Endothelial cell of umbilical vein (primary cell): ENCODE results near the gene HECTD1. TPM values are rescaled to one million over a fixed set of nuclear protein-coding genes. Genes with fewer than 3 reads are reported as not detected.

Experiments used
- BruUV-seq: library from RNA; stranded (reverse); fragments of 400-500 nt; replicated peaks from 2 replicates; lab custom pipeline; 2021; lab: Mats Ljungman, UMichigan
- CTCF ChIA-PET: fragments of 300-600, 350-600 bp; sonication (Branson Sonifier 250); formaldehyde crosslinking; loops from one replicate; lab custom pipeline; 2021; ENCODE audit warnings: antibody characterized with exemption, inconsistent platforms; lab: Charles Lee
- POLR2A ChIA-PET: fragments of 300-600, 350-600 bp; sonication (Branson Sonifier 250); formaldehyde crosslinking; loops from one replicate; lab custom pipeline; 2021; ENCODE audit warnings: antibody characterized with exemption, inconsistent platforms; lab: Charles Lee
- DNase-seq: peaks from one replicate; pipeline ENCODE4 v3.0.0-alpha.2; 2011; ENCODE audit warnings: low read depth, low spot score
- FAIRE-seq: peaks from 2 replicates; lab custom pipeline; 2011; peaks lifted over from hg19 to GRCh38; lab: Jason Lieb, UNC
- H2AFZ ChIP-seq: 2 replicates; pipeline ENCODE4 v1.6.0; 2012; ENCODE audit warnings: low read depth, low read length, control low read depth, inconsistent platforms
- H3K27ac ChIP-seq: 2 replicates; pipeline ENCODE4 v1.5.1; 2011; ENCODE audit warnings: low read depth, mild to moderate bottlenecking, control low read depth, low read length, moderate library complexity; ENCODE audit not compliant: insufficient read depth
- H3K27me3 ChIP-seq, 2 experiments: 2 replicates each; pipeline versions ENCODE4 v1.6.0 to v1.6.1; 2011; ENCODE audit warnings: low read length in 2 of 2, mixed read lengths in 1 of 2; ENCODE audit not compliant: control insufficient read depth in 2 of 2, insufficient read depth in 2 of 2
- H3K36me3 ChIP-seq, 2 experiments: 2 replicates in 1 of 2; 3 replicates in 1 of 2; pipeline ENCODE4 v1.5.1; 2011; ENCODE audit warnings: low read length in 2 of 2, mild to moderate bottlenecking in 1 of 2, moderate library complexity in 1 of 2; ENCODE audit not compliant: control insufficient read depth in 2 of 2, insufficient read depth in 2 of 2; ENCODE audit errors: extremely low read depth in 1 of 2
- H3K4me1 ChIP-seq: 3 replicates; pipeline ENCODE4 v1.5.1; 2011; ENCODE audit warnings: mild to moderate bottlenecking, low read length; ENCODE audit not compliant: control insufficient read depth, insufficient read depth; ENCODE audit errors: extremely low read depth
- H3K4me2 ChIP-seq: 2 replicates; pipeline ENCODE4 v1.6.1; 2011; ENCODE audit warnings: low read length, control low read depth, mixed read lengths; ENCODE audit not compliant: insufficient read depth
- H3K4me3 ChIP-seq, 3 experiments: fragments of 200-600 bp in 1 of 3; sonication (generic), shearing (Covaris generic) in 1 of 3; replicated peaks in 1 of 3; 2 replicates each; pipeline ENCODE4 v1.5.1; 2011 to 2016; ENCODE audit warnings: control low read depth in 3 of 3, low read length in 3 of 3, mild to moderate bottlenecking in 2 of 3, inconsistent platforms in 1 of 3, low read depth in 1 of 3, moderate library complexity in 1 of 3; ENCODE audit not compliant: insufficient read depth in 1 of 3
- H3K79me2 ChIP-seq: 2 replicates; pipeline ENCODE4 v1.6.0; 2012; ENCODE audit warnings: low read length, inconsistent platforms; ENCODE audit not compliant: control insufficient read depth, insufficient read depth
- H3K9ac ChIP-seq: replicated peaks from 2 replicates; pipeline ENCODE3; 2011; ENCODE audit warnings: low read length, control low read depth; ENCODE audit not compliant: insufficient read depth; ENCODE audit errors: extremely low read depth
- H3K9me1 ChIP-seq: replicated peaks from 3 replicates; pipeline ENCODE4 v1.6.0; 2011; ENCODE audit warnings: mild to moderate bottlenecking, low read length; ENCODE audit not compliant: control insufficient read depth, insufficient read depth; ENCODE audit errors: extremely low read depth
- H3K9me3 ChIP-seq: replicated peaks from 2 replicates; pipeline ENCODE4 v1.5.1; 2012; ENCODE audit warnings: low read length, inconsistent platforms; ENCODE audit not compliant: control insufficient read depth, insufficient read depth
- H4K20me1 ChIP-seq: replicated peaks from 2 replicates; pipeline ENCODE3; 2011; ENCODE audit warnings: mild to moderate bottlenecking, low read length; ENCODE audit not compliant: control insufficient read depth, insufficient read depth; ENCODE audit errors: extremely low read depth
- CTCF ChIP-seq, 2 donors: IDR thresholded peaks; 1 replicate in 1 of 2; 2 replicates in 1 of 2; pipeline ENCODE4 v1.5.1; 2011; ENCODE audit warnings: low read length in 2 of 2, mild to moderate bottlenecking in 2 of 2, moderate library complexity in 2 of 2, control low read depth in 1 of 2, inconsistent platforms in 1 of 2, low read depth in 1 of 2; ENCODE audit not compliant: insufficient read depth in 1 of 2; ENCODE audit errors: extremely low read depth in 1 of 2
- EZH2 ChIP-seq: IDR thresholded peaks from 2 replicates; pipeline ENCODE4 v1.6.1; 2012; ENCODE audit warnings: borderline replicate concordance, low read depth, mild to moderate bottlenecking, moderate library complexity, low read length, inconsistent platforms; ENCODE audit not compliant: severe bottlenecking
- FOS ChIP-seq: IDR thresholded peaks from 2 replicates; pipeline ENCODE4 v1.6.1; 2011; ENCODE audit warnings: mild to moderate bottlenecking, low read length, moderate library complexity, borderline replicate concordance; ENCODE audit not compliant: insufficient read depth
- GATA2 ChIP-seq: IDR thresholded peaks from 2 replicates; pipeline ENCODE4 v1.7.0; 2011; ENCODE audit warnings: low read depth, mild to moderate bottlenecking, moderate library complexity, mixed read lengths, low read length; ENCODE audit not compliant: insufficient read length, insufficient read depth
- JUN ChIP-seq: IDR thresholded peaks from 2 replicates; pipeline ENCODE4 v1.6.1; 2011; ENCODE audit warnings: borderline replicate concordance, low read depth; ENCODE audit not compliant: insufficient read length, insufficient read depth
- MAX ChIP-seq: IDR thresholded peaks from 2 replicates; pipeline ENCODE4 v1.6.1; 2011; ENCODE audit not compliant: insufficient read depth, insufficient read length
- MYC ChIP-seq: IDR thresholded peaks from one replicate; pipeline ENCODE4 v1.6.1; 2011; ENCODE audit warnings: mild to moderate bottlenecking, low read depth, low read length
- POLR2A ChIP-seq: IDR thresholded peaks from 2 replicates; pipeline ENCODE4 v1.6.1; 2012; ENCODE audit warnings: low read depth, mild to moderate bottlenecking, control low read depth, low read length
- POLR2AphosphoS5 ChIP-seq: IDR thresholded peaks from 2 replicates; pipeline ENCODE4 v1.6.1; 2012; ENCODE audit warnings: low read depth, mild to moderate bottlenecking, control low read depth, low read length, moderate library complexity; ENCODE audit not compliant: insufficient read depth
- dilution Hi-C: fragments of 300-500 bp; cut with MboI; formaldehyde crosslinking; loops from one replicate; pipeline ENCODE4 v1.15.0; 2019; ENCODE audit warnings: low sequenced_read_pairs; ENCODE audit not compliant: extremely low pct_ligation_motif_present
- intact Hi-C: fragments of 100-400 bp; cut with micrococcal nuclease; formaldehyde crosslinking; loops from one replicate; pipeline ENCODE4 v1.10.0; 2022
- polyA plus RNA-seq, 4 experiments: library from polyadenylated mRNA; depleted of rRNA in 3 of 4; stranded (reverse) in 3 of 4; unstranded in 1 of 4; fragments of >200 nt; gene quantifications; 2 replicates each; pipeline versions ENCODE4 v1.2.1 to v1.2.3, GENCODE V29; 2011 to 2012; ENCODE audit warnings: missing spikeins in 1 of 4
- total RNA-seq: library from RNA; stranded (reverse); gene quantifications from 2 replicates; pipeline ENCODE4 v1.2.3, GENCODE V29; 2021

HECTD1 gene
- total and polyA plus RNA-seq, 2 donors (not counting 3 experiments of a cell fraction or from before 2014, with no cell fraction given) = 67.9 to 181 TPM

DNA sequence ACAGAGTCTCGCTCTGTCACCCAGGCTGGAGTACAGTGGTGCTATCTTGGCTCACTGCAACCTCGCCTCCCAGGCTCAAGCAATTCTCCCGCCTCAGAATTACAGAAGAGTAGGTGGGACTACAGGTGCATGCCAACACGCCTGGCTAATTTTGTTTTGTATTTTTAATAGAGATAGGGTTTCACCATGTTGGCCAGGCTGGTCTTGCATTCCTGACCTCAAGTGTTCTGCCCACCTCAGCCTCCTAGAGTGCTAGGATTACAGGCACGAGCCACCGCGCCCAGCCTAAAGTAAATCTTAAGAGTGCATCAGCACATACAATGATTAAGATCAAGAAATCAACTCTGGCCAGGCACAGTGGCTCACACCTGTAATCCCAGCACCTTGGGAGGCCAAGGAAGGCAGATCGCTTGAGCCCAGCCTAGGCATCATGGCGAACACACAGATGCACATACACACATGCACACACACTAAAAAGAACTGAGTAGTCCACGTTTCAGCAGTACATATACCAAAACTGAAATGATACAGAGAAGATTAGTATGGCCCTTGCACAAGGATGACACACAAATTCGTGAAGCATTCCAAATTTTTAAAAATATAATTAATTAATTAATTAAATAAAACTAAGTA lies 65.0 kb downstream of the HECTD1 start:
- H3K4me2 ChIP-seq = no peak overlapping the region
- no TSS peak for BruUV-seq
- no peaks in the 10 kb centered on the region for H3K79me2 ChIP-seq
- ChIA-PET POLR2A (no interaction called here), CTCF (no interaction called here)
- DNase-seq (no peak), FAIRE-seq (no peak)
- H3K9me3 ChIP-seq = no peaks in the 10 kb centered on the region
- intact Hi-C loops = no loop called here
- H3K4me3 ChIP-seq = no peak overlapping the region
- TF ChIP-seq GATA2 (no peak), FOS (no peak), CTCF (IDR thresholded peaks at IDR 0.05; ENCODE audit: extremely low read depth in 1 of 2, insufficient read depth in 1 of 2, low read depth in 1 of 2, low read length in 2 of 2) (no peak), MAX (no peak), MYC (no peak), JUN (no peak), EZH2 (no peak), POLR2A (no peak), POLR2AphosphoS5 (no peak)
- H2AFZ ChIP-seq = no peak overlapping the region
- H3K36me3 ChIP-seq = peaks cover 13 to 28% of the 10 kb centered on the region in 2 experiments
- H4K20me1 ChIP-seq = no peaks in the 10 kb centered on the region
- dilution Hi-C loops = no loop called here
- H3K9ac ChIP-seq = no peak overlapping the region
- H3K4me1 ChIP-seq = no peaks in the 10 kb centered on the region
- H3K9me1 ChIP-seq = no peaks in the 10 kb centered on the region
- H3K27me3 ChIP-seq = no peaks in the 10 kb centered on the region
- H3K27ac ChIP-seq = no peak overlapping the region
